Measurements from ENCODE around the gene UBQLN4. TPM values are rescaled to one million over a fixed set of nuclear protein-coding genes. Genes with fewer than 3 reads are reported as not detected.
"Not testable (repeated sequence)": the region's sequence is repeated elsewhere in the genome, so short reads cannot be mapped to it uniquely, and the experiment has no call there.

Gene UBQLN4
- total RNA-seq, 1 donor from 2014 or later, result 65.0 TPM

DNA sequence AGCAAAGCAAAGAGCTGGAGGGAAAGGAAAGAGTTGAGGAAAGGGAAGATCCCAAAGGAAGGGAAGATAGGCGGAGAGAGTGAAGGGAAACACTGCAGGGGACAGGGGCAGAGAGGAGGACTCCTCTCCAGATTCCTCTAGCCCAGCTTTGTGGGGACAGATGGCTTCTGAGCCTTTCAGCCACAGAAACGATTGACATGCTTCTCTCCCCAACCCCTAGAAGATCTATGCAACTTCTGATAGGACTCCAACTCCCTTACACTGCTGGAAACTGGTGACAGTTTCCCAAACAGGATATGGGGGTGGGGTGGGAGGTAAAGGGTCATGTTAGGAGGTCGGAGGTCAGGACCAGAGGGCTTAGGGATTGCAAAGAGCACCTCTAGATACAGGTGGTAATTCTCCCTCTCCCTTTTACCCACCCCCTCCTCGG, 22.2 kb upstream of the UBQLN4 start:
- no peak for DNase-seq
- intact Hi-C loops (cut with micrococcal nuclease), result no loop called here
- Mint-ChIP-seq H3K4me1 (peaks cover 2% of the 10 kb centered on the region), H3K36me3 (ENCODE audit: low read depth) (no peaks in the 10 kb centered on the region), H3K4me3 (no peak overlapping the region), H3K9me3 (no peaks in the 10 kb centered on the region), H3K27me3 (peaks cover 50% of the 10 kb centered on the region), H3K27ac (no peak overlapping the region)

DNA sequence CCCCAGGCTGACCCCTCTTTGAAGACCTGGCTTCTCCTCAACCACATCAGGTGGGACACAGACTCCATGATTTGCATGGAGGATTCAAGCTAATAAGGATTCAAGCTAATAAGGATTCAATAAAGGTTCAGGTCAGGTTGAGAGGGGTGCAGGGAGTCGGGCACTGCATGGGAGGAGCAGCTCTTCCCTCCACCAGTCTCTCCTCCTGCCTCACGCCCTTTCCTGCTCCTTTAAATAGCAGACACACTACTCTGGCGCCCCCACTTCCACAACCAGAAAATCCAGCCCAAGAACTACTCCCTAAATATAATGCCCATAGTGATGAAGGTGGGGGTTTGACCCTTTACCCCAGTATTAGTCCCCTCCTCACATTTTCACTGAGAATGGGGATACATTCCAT, 21.6 kb upstream of the UBQLN4 start:
- no peaks in the 10 kb centered on the region for H3K9me3 Mint-ChIP-seq
- no peak overlapping the region for H3K27ac Mint-ChIP-seq
- peaks cover 45% of the 10 kb centered on the region for H3K27me3 Mint-ChIP-seq
- no peaks in the 10 kb centered on the region for H3K36me3 Mint-ChIP-seq (ENCODE audit: low read depth)
- intact Hi-C loops (cut with micrococcal nuclease), result no loop called here
- no peak overlapping the region for H3K4me3 Mint-ChIP-seq
- no peak for DNase-seq
- peaks cover 2% of the 10 kb centered on the region for H3K4me1 Mint-ChIP-seq

DNA sequence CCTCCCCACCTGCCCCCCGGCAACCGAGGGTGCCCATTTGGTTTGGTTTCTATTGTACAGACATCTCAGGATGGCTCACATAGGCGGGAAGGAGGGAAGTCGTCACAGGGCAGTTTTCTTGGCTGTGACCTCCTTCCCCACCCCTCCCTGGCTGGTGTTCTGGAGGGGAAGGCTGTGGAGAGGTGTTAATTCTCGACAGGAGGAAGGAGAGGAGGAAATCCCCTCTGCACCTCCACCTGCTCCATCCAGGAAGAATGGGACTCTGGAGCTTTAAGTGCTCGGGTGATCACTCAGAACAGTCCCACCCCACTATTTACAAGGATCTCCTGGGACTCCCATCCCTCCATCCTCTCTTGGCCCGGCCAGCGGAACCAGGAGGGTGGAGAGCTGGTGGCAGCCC, 21.1 kb upstream of the UBQLN4 start:
- DNase-seq, result no peak
- no peak overlapping the region for H3K4me3 Mint-ChIP-seq
- H3K9me3 Mint-ChIP-seq, result no peaks in the 10 kb centered on the region
- no peaks in the 10 kb centered on the region for H3K36me3 Mint-ChIP-seq (ENCODE audit: low read depth)
- peaks cover 41% of the 10 kb centered on the region for H3K27me3 Mint-ChIP-seq
- intact Hi-C loops (cut with micrococcal nuclease), result no loop called here
- H3K27ac Mint-ChIP-seq, result no peak overlapping the region
- H3K4me1 Mint-ChIP-seq, result peaks cover 2% of the 10 kb centered on the region

- no peak overlapping the region for H3K4me3 Mint-ChIP-seq
- peaks cover 2% of the 10 kb centered on the region for H3K4me1 Mint-ChIP-seq
Measured at GRCh38 chr1:156073740-156074139, 20.1 kb upstream of the UBQLN4 start.

DNA sequence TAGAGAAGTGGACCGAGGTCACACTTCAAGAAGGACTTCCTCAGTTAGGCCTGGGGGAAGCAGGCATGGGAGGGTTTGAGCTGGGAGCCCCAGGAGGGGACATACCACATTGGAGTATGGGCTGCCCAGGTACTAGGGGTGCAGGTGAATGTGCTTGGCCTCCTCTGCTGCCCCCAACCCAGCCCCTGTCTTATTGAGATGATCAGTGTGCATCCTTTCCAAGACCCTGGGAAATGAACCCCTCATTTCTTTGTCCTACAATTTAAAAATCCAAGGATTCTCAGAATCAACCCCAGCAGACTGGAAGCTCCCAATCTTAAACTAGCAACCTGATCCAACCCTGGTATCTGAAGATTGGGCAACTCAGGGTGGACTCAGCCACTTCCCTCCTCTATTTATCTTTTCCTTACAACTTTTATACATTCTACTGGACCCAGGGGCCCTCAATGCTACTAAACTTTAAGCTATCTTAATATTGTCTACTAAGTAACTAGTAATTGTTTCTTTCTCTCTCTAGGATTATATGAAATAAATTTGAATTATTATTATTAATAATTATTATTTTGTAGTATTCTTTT, 19.6 kb upstream of the UBQLN4 start:
- DNase-seq, result no peak
- Mint-ChIP-seq H3K36me3 (ENCODE audit: low read depth) (no peaks in the 10 kb centered on the region), H3K27ac (no peak overlapping the region), H3K27me3 (peaks cover 31% of the 10 kb centered on the region), H3K4me3 (no peak overlapping the region), H3K9me3 (no peaks in the 10 kb centered on the region), H3K4me1 (peaks cover 2% of the 10 kb centered on the region)
- intact Hi-C loops (cut with micrococcal nuclease), result no loop called here

More at GRCh38 chr1:156073740-156074139, 20.1 kb upstream of the UBQLN4 start:
- no peak for DNase-seq
- intact Hi-C loops (cut with micrococcal nuclease), result no loop called here
- Mint-ChIP-seq H3K27me3 (peaks cover 36% of the 10 kb centered on the region), H3K36me3 (ENCODE audit: low read depth) (no peaks in the 10 kb centered on the region), H3K27ac (no peak overlapping the region), H3K9me3 (no peaks in the 10 kb centered on the region)

- H3K36me3 Mint-ChIP-seq (ENCODE audit: low read depth), result no peaks in the 10 kb centered on the region
- peaks cover 2% of the 10 kb centered on the region for H3K4me1 Mint-ChIP-seq
- H3K27ac Mint-ChIP-seq, result no peak overlapping the region
- intact Hi-C loops (cut with micrococcal nuclease), result no loop called here
- H3K4me3 Mint-ChIP-seq, result no peak overlapping the region
- H3K9me3 Mint-ChIP-seq, result no peaks in the 10 kb centered on the region
- no peak for DNase-seq
- peaks cover 25% of the 10 kb centered on the region for H3K27me3 Mint-ChIP-seq
Measured at GRCh38 chr1:156072251-156072650, 18.7 kb upstream of the UBQLN4 start.

- H3K4me1 Mint-ChIP-seq; H3K36me3 Mint-ChIP-seq (ENCODE audit: low read depth); H3K27ac Mint-ChIP-seq; intact Hi-C loops (cut with micrococcal nuclease); DNase-seq; H3K4me3 Mint-ChIP-seq; H3K9me3 Mint-ChIP-seq: not testable (repeated sequence)
- H3K27me3 Mint-ChIP-seq, result peaks cover 25% of the 10 kb centered on the region
Measured at GRCh38 chr1:156071332-156071816, 17.8 kb upstream of the UBQLN4 start.

DNA sequence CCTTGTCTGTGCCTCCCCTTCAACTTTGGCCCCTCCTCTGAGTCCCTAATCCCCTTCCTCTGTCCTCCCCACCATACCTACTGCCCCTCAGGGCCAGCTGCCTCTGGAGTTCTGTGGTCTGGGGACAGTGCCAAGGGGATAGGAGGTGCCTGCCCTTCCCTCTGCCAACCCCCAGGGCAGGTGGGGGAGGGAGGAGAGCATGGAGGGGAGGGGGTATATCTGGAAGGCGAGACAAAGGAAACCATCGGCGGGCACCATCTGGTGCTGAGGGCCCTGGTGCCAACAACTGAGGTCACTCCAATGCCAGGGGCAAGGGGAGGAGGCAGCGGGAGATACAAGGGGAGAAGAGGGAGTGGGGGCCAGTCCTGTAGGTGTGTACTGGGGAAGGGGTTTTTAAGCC, 16.9 kb upstream of the UBQLN4 start:
- intact Hi-C loops (cut with micrococcal nuclease), result no loop called here
- no peak for DNase-seq
- Mint-ChIP-seq H3K36me3 (ENCODE audit: low read depth) (no peaks in the 10 kb centered on the region), H3K4me1 (peaks cover 8% of the 10 kb centered on the region), H3K27me3 (peaks cover 23% of the 10 kb centered on the region), H3K9me3 (no peaks in the 10 kb centered on the region), H3K4me3 (no peak overlapping the region), H3K27ac (no peak overlapping the region)

DNA sequence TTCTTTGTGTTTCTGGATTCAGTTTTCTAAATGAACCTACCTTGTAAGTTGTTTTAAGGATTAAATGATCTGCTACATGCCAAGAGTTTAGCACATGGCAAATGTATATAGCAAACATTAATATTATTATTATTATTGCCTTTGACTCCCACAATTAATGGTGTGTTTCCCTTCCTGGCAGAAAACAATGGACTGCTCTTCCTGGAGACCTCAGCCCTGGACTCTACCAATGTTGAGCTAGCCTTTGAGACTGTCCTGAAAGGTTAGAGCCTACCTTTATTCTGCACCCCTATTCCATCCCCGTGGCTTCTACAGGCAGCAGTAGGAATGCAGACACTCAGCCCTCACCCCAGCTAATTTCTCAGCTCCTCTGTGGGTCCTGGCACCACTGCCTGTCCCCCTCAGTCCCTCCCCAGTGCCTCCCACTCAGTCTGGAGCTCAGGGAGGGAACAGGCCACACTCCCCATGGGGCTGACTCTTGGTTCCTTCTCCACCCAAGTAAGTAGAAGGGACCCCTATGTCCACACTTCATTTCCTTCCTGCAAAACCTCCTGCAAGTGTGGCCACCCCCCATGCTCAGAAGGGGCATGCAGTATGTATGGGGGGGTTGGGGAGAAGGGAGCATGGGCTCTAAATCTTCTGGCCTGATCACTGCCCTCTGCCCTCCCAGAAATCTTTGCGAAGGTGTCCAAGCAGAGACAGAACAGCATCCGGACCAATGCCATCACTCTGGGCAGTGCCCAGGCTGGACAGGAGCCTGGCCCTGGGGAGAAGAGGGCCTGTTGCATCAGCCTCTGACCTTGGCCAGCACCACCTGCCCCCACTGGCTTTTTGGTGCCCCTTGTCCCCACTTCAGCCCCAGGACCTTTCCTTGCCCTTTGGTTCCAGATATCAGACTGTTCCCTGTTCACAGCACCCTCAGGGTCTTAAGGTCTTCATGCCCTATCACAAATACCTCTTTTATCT, 16.2 kb upstream of the UBQLN4 start:
- intact Hi-C loops (cut with micrococcal nuclease), result loop anchor here (5.0 kb wide), 1 partner anchor 137 kb away; the partner anchor contains the start of gene KHDC4
- Mint-ChIP-seq H3K36me3 (ENCODE audit: low read depth) (no peaks in the 10 kb centered on the region), H3K9me3 (no peaks in the 10 kb centered on the region), H3K27me3 (peaks cover 19% of the 10 kb centered on the region), H3K27ac (no peak overlapping the region), H3K4me3 (no peak overlapping the region), H3K4me1 (peaks cover 11% of the 10 kb centered on the region)
- no peak for DNase-seq

DNA sequence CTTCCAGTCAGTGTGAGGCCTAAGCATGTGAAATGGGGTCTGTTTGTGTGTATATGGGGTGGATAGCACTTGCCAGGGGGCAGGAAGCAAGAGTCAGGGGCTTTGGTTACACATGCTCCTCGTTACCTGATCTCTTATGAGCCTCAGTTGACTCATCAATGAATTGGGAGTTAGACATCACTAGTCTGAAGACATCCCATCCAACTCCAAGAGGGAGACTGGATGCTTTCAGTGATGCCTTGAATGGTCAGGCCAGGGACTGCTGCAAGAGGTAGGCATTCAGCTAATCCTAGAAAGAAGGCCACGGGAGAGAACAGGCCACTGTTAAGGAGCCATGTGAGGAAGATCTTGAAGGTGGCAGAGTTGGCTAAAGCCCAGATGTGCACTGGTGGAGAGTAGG, 13.7 kb upstream of the UBQLN4 start:
- Mint-ChIP-seq H3K4me1 (peaks cover 11% of the 10 kb centered on the region), H3K27me3 (peaks cover 7% of the 10 kb centered on the region), H3K27ac (no peak overlapping the region), H3K4me3 (no peak overlapping the region), H3K9me3 (no peaks in the 10 kb centered on the region), H3K36me3 (ENCODE audit: low read depth) (no peaks in the 10 kb centered on the region)
- DNase-seq, result no peak
- intact Hi-C loops (cut with micrococcal nuclease), result loop anchor here (5.0 kb wide), 1 partner anchor 135 kb away; the partner anchor contains the start of gene KHDC4

- H3K4me3 Mint-ChIP-seq, result no peak overlapping the region
- no peak overlapping the region for H3K27ac Mint-ChIP-seq
- no peak for DNase-seq
- intact Hi-C loops (cut with micrococcal nuclease), result loop anchor here (1.0 to 5.0 kb wide), 2 partner anchors 40 to 134 kb away; partner anchors contain the start of gene KHDC4
- no peaks in the 10 kb centered on the region for H3K9me3 Mint-ChIP-seq
- no peaks in the 10 kb centered on the region for H3K36me3 Mint-ChIP-seq (ENCODE audit: low read depth)
- peaks cover 11% of the 10 kb centered on the region for H3K4me1 Mint-ChIP-seq
- peaks cover 2% of the 10 kb centered on the region for H3K27me3 Mint-ChIP-seq
Measured at GRCh38 chr1:156065871-156066270, 12.3 kb upstream of the UBQLN4 start.

DNA sequence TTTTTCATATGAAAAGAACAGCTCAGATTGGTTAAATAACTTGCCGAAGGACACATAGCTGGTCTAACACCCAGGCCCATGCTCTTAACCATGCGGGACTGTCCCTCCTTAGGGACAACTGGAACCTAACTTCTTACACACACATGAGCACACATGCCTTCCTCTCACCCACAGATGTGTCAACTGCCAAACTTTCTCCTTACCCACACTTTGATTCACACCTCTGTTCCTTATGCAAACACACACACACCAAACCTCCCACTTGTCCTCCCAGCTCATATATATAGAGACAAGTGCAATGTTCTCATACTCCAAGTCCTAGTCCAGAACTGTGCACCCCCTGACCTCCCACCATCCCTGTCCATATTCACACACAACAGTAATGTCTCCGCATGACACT, 11.6 kb upstream of the UBQLN4 start:
- Mint-ChIP-seq H3K4me1 (peaks cover 11% of the 10 kb centered on the region), H3K4me3 (no peak overlapping the region), H3K9me3 (no peaks in the 10 kb centered on the region), H3K27ac (peak overlapping the region; percentile 2), H3K27me3 (peaks cover 2% of the 10 kb centered on the region), H3K36me3 (ENCODE audit: low read depth) (no peaks in the 10 kb centered on the region)
- DNase-seq, result no peak
- intact Hi-C loops (cut with micrococcal nuclease), result loop anchor here (5.0 kb wide), 1 partner anchor 133 kb away; the partner anchor contains the start of gene KHDC4

DNA sequence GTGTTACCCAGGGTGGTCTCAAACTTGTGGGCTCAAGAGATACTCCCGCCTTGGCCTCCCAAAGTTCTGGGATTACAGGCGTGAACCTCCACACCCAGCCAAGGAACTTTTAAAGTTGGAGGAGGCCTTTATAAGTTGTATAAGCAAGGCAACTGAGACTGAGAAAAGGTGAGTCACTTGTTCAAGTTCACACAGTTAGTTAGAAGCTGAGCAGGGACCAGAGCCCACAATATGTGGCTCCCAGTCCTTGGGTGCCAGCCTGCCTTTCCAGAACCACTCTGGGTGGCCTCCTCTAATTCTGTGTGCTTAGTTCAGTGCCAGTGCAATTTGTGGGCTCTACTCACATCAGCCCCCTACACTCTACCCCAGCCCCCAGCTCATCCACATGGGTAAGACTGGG, 11.0 kb upstream of the UBQLN4 start:
- H3K9me3 Mint-ChIP-seq, result no peaks in the 10 kb centered on the region
- no peaks in the 10 kb centered on the region for H3K36me3 Mint-ChIP-seq (ENCODE audit: low read depth)
- no peak overlapping the region for H3K4me3 Mint-ChIP-seq
- DNase-seq, result no peak
- intact Hi-C loops (cut with micrococcal nuclease), result loop anchor here (5.0 kb wide), 1 partner anchor 132 kb away; the partner anchor contains the start of gene KHDC4
- H3K27ac Mint-ChIP-seq, result no peak overlapping the region
- peaks cover 2% of the 10 kb centered on the region for H3K27me3 Mint-ChIP-seq
- peaks cover 11% of the 10 kb centered on the region for H3K4me1 Mint-ChIP-seq

DNA sequence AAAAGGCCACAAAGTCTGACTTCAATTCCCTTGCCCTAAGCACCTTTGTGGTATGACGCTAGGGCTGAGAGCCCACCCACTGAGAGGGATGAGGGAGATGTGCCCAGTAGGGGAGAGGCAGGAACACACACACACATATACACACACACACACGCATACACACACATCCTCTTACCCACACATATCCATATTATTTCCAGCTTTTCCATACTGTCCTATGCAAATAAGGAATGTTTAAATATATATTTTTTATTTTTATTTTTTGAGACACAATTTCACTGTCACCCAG, 10.3 kb upstream of the UBQLN4 start:
- Mint-ChIP-seq H3K9me3 (no peaks in the 10 kb centered on the region), H3K27ac (no peak overlapping the region), H3K4me3 (no peak overlapping the region), H3K36me3 (ENCODE audit: low read depth) (peaks cover 2% of the 10 kb centered on the region), H3K27me3 (no peaks in the 10 kb centered on the region), H3K4me1 (peaks cover 11% of the 10 kb centered on the region)
- intact Hi-C loops (cut with micrococcal nuclease), result no loop called here
- no peak for DNase-seq

Measured in activated CD4-positive, alpha-beta T cell treated with anti-CD3 and anti-CD28 coated beads, Interleukin-2, amount 10 ng/mL, durations not matched to agents 24 days and 14 days (primary cell).